HepG2 (cell line): ENCODE data around the gene SMYD1. TPM values are rescaled to one million over a fixed set of nuclear protein-coding genes. Genes with fewer than 3 reads are reported as not detected.

Source experiments
- BATF2 ChIP-seq: sonication (generic); formaldehyde crosslinking; IDR thresholded peaks from 2 replicates; pipeline ENCODE4 v1.8.0; 2022; ENCODE audit warnings: mild to moderate bottlenecking, missing genetic modification reagents, moderate library complexity
- DNMT1 ChIP-seq: sonication (generic); formaldehyde crosslinking; IDR thresholded peaks from 2 replicates; pipeline ENCODE4 v1.5.1; 2020; ENCODE audit warnings: mild to moderate bottlenecking, missing genetic modification reagents
- EED ChIP-seq: sonication (generic); formaldehyde crosslinking; IDR thresholded peaks from 2 replicates; pipeline ENCODE4 v1.5.0; 2020; ENCODE audit warnings: mild to moderate bottlenecking, missing genetic modification reagents
- ETS1 ChIP-seq: sonication (generic); formaldehyde crosslinking; IDR thresholded peaks from 2 replicates; pipeline ENCODE4 v1.4.0; 2020; ENCODE audit warnings: missing genetic modification reagents
- HCFC1 ChIP-seq: fragments of 150-350 bp; IDR thresholded peaks from 2 replicates; pipeline ENCODE4 v1.6.1; 2014; ENCODE audit warnings: low read depth, low read length
- HMG20B ChIP-seq: conservative IDR thresholded peaks from 2 replicates; pipeline ENCODE4 v1.6.1; 2016; ENCODE audit warnings: missing genetic modification reagents, missing compliant biosample characterization
- HOXA7 ChIP-seq: sonication (generic); formaldehyde crosslinking; IDR thresholded peaks from 2 replicates; pipeline ENCODE4 v1.8.1; 2022; ENCODE audit warnings: mild to moderate bottlenecking, missing genetic modification reagents, moderate library complexity
- MZF1 ChIP-seq: sonication (generic); formaldehyde crosslinking; IDR thresholded peaks from 2 replicates; pipeline ENCODE4 v1.8.1; 2023; ENCODE audit warnings: mild to moderate bottlenecking, missing genetic modification reagents, borderline replicate concordance
- PRDM4 ChIP-seq: sonication (generic); formaldehyde crosslinking; IDR thresholded peaks from 2 replicates; pipeline ENCODE4 v1.9.0; 2021; ENCODE audit warnings: missing genetic modification reagents, borderline replicate concordance
- REL ChIP-seq: sonication (generic); formaldehyde crosslinking; conservative IDR thresholded peaks from 2 replicates; pipeline ENCODE4 v1.8.0; 2022; ENCODE audit warnings: mild to moderate bottlenecking, missing genetic modification reagents, moderate library complexity
- REST ChIP-seq, 2 experiments: IDR thresholded peaks; 2 replicates each; pipeline ENCODE4 v1.6.1; 2011 to 2012; ENCODE audit warnings: low read length in 2 of 2, borderline replicate concordance in 1 of 2, low read depth in 1 of 2, mild to moderate bottlenecking in 1 of 2, moderate library complexity in 1 of 2
- RNF2 ChIP-seq: fragments of 450-650 bp; conservative IDR thresholded peaks from 2 replicates; pipeline ENCODE4 v1.6.1; 2016; ENCODE audit warnings: low read depth
- SMARCC2 ChIP-seq: fragments of 450-650 bp; IDR thresholded peaks from 2 replicates; pipeline ENCODE4 v1.6.1; 2017; ENCODE audit warnings: antibody characterized with exemption, mild to moderate bottlenecking
- TFDP2 ChIP-seq: sonication (generic); formaldehyde crosslinking; IDR thresholded peaks from 2 replicates; pipeline ENCODE4 v1.4.0; 2020; ENCODE audit warnings: missing genetic modification reagents
- TGIF2 ChIP-seq: IDR thresholded peaks from 2 replicates; pipeline ENCODE4 v1.6.1; 2016; ENCODE audit warnings: control low read depth, missing compliant biosample characterization
- ZBTB20 ChIP-seq: sonication (generic); formaldehyde crosslinking; IDR thresholded peaks from 2 replicates; pipeline ENCODE4 v1.8.1; 2023; ENCODE audit warnings: missing genetic modification reagents, low read depth, mild to moderate bottlenecking, borderline replicate concordance
- ZKSCAN8 ChIP-seq: IDR thresholded peaks from 2 replicates; pipeline ENCODE4 v1.6.1; 2016; ENCODE audit warnings: borderline replicate concordance, missing genetic modification reagents, missing compliant biosample characterization
- ZNF234 ChIP-seq: sonication (generic); formaldehyde crosslinking; conservative IDR thresholded peaks from 2 replicates; pipeline ENCODE4 v1.5.1; 2020; ENCODE audit warnings: mild to moderate bottlenecking, missing genetic modification reagents
- ZNF446 ChIP-seq: sonication (generic); formaldehyde crosslinking; IDR thresholded peaks from 2 replicates; pipeline ENCODE4 v1.5.0; 2020; ENCODE audit warnings: mild to moderate bottlenecking, missing genetic modification reagents
- ZNF570 ChIP-seq: sonication (generic); formaldehyde crosslinking; IDR thresholded peaks from 2 replicates; pipeline ENCODE4 v1.4.0; 2020; ENCODE audit warnings: mild to moderate bottlenecking, missing genetic modification reagents, borderline replicate concordance
- ZNF773 ChIP-seq: sonication (generic); formaldehyde crosslinking; IDR thresholded peaks from 2 replicates; pipeline ENCODE4 v1.4.0; 2020; ENCODE audit warnings: missing genetic modification reagents, borderline replicate concordance
- ZNF816 ChIP-seq: sonication (generic); formaldehyde crosslinking; IDR thresholded peaks from 2 replicates; pipeline ENCODE4 v1.8.0; 2022; ENCODE audit warnings: missing genetic modification reagents, mild to moderate bottlenecking, borderline replicate concordance
- polyA plus RNA-seq, 8 experiments: library from polyadenylated mRNA; depleted of rRNA in 3 of 8; stranded (reverse) in 7 of 8; unstranded in 1 of 8; fragments of >200 nt; fragmentation: Illumina TruSeq in 4 of 8; extraction: Trizol in 4 of 8; gene quantifications; 2 replicates each; pipeline versions ENCODE4 v1.2.1 to v1.2.3, GENCODE V29; 2011 to 2016; ENCODE audit warnings: low read depth in 4 of 8, missing spikeins in 1 of 8, mixed read lengths in 1 of 8; ENCODE audit not compliant: insufficient read depth in 1 of 8
- total RNA-seq, 5 experiments: library from RNA; depleted of rRNA; stranded (reverse); fragments of >200 nt; fragmentation: Illumina TruSeq; extraction: Trizol; gene quantifications; 2 replicates each; pipeline ENCODE4 v1.2.3, GENCODE V29; 2016; ENCODE audit warnings: low read depth in 1 of 5

Gene SMYD1
- total and polyA plus RNA-seq, 2 of the 13 experiments (the other 11 are each of a cell fraction or from before 2014, with no cell fraction given): not detected

- TF ChIP-seq PRDM4 (CRISPR knock-in tag): no peak
- no peak; the same call in 1 of the 2 replicates for TF ChIP-seq TFDP2 (CRISPR knock-in tag)
- TF ChIP-seq ZNF816 (CRISPR knock-in tag): no peak; the same call in 1 of the 2 replicates
- peak; percentile 94 for TF ChIP-seq HMG20B (CRISPR knock-in tag)
- peak; percentile 91 for TF ChIP-seq ZKSCAN8 (CRISPR knock-in tag)
- no peak for TF ChIP-seq ZNF234 (CRISPR knock-in tag)
- TF ChIP-seq DNMT1 (CRISPR knock-in tag): no peak
- no peak for TF ChIP-seq RNF2
- TF ChIP-seq EED (CRISPR knock-in tag): no peak
- TF ChIP-seq HOXA7 (CRISPR knock-in tag): no peak
- no peak for TF ChIP-seq REL (CRISPR knock-in tag)
- TF ChIP-seq ZNF570 (CRISPR knock-in tag): no peak
- TF ChIP-seq ZNF773 (CRISPR knock-in tag): no peak
- peak in 1 of 2 experiments; percentile 83; a peak in 3 of 4 replicates for TF ChIP-seq REST (IDR thresholded peaks at IDR 0.05; ENCODE audit: borderline replicate concordance in 1 of 2, low read depth in 1 of 2, low read length in 2 of 2)
- peak; percentile 91 for TF ChIP-seq TGIF2 (CRISPR knock-in tag)
- TF ChIP-seq SMARCC2: 0 out of 2 replicates have a peak, but pooled peaks have one; percentile 20
- TF ChIP-seq MZF1 (CRISPR knock-in tag): no peak
- no peak for TF ChIP-seq ZNF446 (CRISPR knock-in tag)
- no peak for TF ChIP-seq HCFC1
- TF ChIP-seq BATF2 (CRISPR knock-in tag): no peak
- no peak for TF ChIP-seq ETS1 (CRISPR knock-in tag)
- 0 out of 2 replicates have a peak, but pooled peaks have one; percentile 58 for TF ChIP-seq ZBTB20 (CRISPR knock-in tag)
Observed at GRCh38 chr2:88139203-88139702, 71.6 kb downstream of the SMYD1 start (continued).
